ENCODE data around the gene SLC17A7. TPM values are rescaled to one million over a fixed set of nuclear protein-coding genes. Genes with fewer than 3 reads are reported as not detected.

The SLC17A7 gene
- total and polyA plus RNA-seq, 2 donors (not counting 1 experiment from before 2014, with no cell fraction given), result 0.60 to 0.89 TPM

DNA sequence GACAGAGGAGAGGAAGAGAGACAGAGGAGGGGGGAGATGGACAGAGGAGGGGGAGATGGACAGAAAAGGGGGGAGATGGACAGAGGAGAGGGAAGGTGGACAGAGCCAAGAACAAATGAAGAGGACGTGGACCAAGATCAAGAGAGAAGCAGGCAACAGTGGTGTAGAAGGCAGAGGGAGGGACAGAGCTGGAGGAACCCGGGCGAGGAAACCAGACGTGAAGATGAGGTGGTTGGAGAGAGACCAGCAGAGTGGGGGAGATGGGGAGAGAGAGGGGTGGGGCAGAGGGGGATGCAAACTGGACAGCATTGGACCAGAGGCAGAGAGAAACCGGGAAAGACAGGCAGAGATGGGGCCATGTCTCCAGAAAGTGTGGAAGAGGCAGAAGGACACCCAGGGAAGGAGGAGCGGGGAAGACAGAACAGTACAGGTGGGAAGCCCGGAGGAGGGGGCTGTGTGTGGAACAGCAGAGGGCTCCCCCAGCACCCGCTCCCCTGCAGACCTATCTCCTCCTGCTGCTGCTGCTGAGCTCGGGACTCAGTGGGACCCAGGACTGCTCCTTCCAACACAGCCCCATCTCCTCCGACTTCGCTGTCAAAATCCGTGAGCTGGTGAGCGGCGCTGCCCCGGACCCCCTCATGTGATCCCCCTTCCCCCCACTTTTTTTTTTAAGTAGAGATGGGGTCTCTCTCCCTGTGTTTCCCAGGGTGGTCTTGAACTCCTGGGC, 34.0 kb upstream of the SLC17A7 start:
- ChIA-PET POLR2A (interaction anchor here (0.5 to 0.7 kb wide), 3 partner anchors 15 to 33 kb away, joined by 3 to 7 read pairs (median 3); no protein-coding TSS in a partner anchor), CTCF (interaction anchor here (0.9 to 2.1 kb wide), 7 partner anchors 59 to 254 kb away, joined by 3 to 13 read pairs (median 4); no protein-coding TSS in a partner anchor)
- intact Hi-C loops (cut with micrococcal nuclease), result loop anchor here (10.0 kb wide), 1 partner anchor 841 kb away; the partner anchor contains the start of gene DBP
- Histone ChIP-seq H3K27me3 (replicated peaks in 1 of 4; ENCODE audit: control extremely low read depth in 1 of 4, control insufficient read depth in 3 of 4, insufficient read depth in 4 of 4, low read length in 3 of 4) (no peaks in the 10 kb centered on the region), H3K79me2 (ENCODE audit: control insufficient read depth, insufficient read depth, low read length) (peaks cover 29% of the 10 kb centered on the region), H3K4me2 (replicated peaks; ENCODE audit: low read depth, low read length, poor library complexity, severe bottlenecking) (peak overlapping the region; percentile 97), H4K20me1 (ENCODE audit: control insufficient read depth, insufficient read depth, low read length, poor library complexity, severe bottlenecking) (no peaks in the 10 kb centered on the region), H3K27ac (ENCODE audit: low read length in 2 of 2) (peak overlapping the region in 1 of 2 donors; percentile 81), H3K9me3 (ENCODE audit: control extremely low read depth in 1 of 3, control insufficient read depth in 2 of 3, insufficient read depth in 1 of 3, low read length in 2 of 3) (no peaks in the 10 kb centered on the region), H3K36me3 (replicated peaks in 1 of 2; ENCODE audit: control extremely low read depth in 1 of 2, control insufficient read depth in 1 of 2, extremely low read depth in 1 of 2, insufficient read depth in 2 of 2, low read length in 1 of 2) (peaks cover 0 to 6% of the 10 kb centered on the region in 2 experiments), H2AFZ (ENCODE audit: insufficient read depth, low read depth, low read length, poor library complexity, severe bottlenecking) (peak overlapping the region; percentile 86), H3K4me3 (ENCODE audit: control extremely low read depth in 1 of 5, extremely low read depth in 1 of 5, insufficient read depth in 1 of 5, low read depth in 2 of 5, low read length in 4 of 5) (no peak overlapping the region), H3K4me1 (ENCODE audit: control insufficient read depth in 2 of 2, insufficient read depth in 2 of 2, low read length in 2 of 2) (peaks cover 35 to 60% of the 10 kb centered on the region in 2 donors), H3K9ac (ENCODE audit: low read length) (peak overlapping the region; percentile 90)
- no peak for TF ChIP-seq CTCF (IDR thresholded peaks at IDR 0.05)
- no peak for TF ChIP-seq EZH2 (IDR thresholded peaks at IDR 0.05; ENCODE audit: borderline replicate concordance, insufficient read depth, low read depth, low read length, poor library complexity, severe bottlenecking)
- Mint-ChIP-seq H3K9me3 (ENCODE audit: insufficient read depth) (no peaks in the 10 kb centered on the region), H3K27me3 (no peaks in the 10 kb centered on the region), H3K4me1 (peaks cover 48% of the 10 kb centered on the region), H3K27ac (peak overlapping the region; percentile 75), H3K4me3 (peak overlapping the region; percentile 93)
- no peak for ATAC-seq (ENCODE audit: low read depth)
- DNase-seq, result peak; percentile 18
- WGBS (ENCODE audit: insufficient coverage), result 74% methylated on average over 7 of the region's 15 CpGs

- WGBS (ENCODE audit: insufficient coverage), result 6% methylated on average over 11 of the region's 11 CpGs
- H2AFZ ChIP-seq (ENCODE audit: insufficient read depth, low read depth, low read length, poor library complexity, severe bottlenecking), result peak overlapping the region; percentile 86
- ChIA-PET POLR2A (interaction anchor here (0.7 to 1.5 kb wide), 2 partner anchors 16 to 202 kb away, joined by 5 to 7 read pairs; partner anchors contain the start of gene PRMT1), CTCF (interaction anchor here (1.1 to 5.7 kb wide), 6 partner anchors 20 to 206 kb away, joined by 3 to 46 read pairs (median 6); partner anchors contain the start of gene ALDH16A1)
- ATAC-seq (ENCODE audit: low read depth) (no peak), DNase-seq (no peak)
- peaks cover 0 to 6% of the 10 kb centered on the region in 2 experiments for H3K36me3 ChIP-seq (replicated peaks in 1 of 2; ENCODE audit: control extremely low read depth in 1 of 2, control insufficient read depth in 1 of 2, extremely low read depth in 1 of 2, insufficient read depth in 2 of 2, low read length in 1 of 2)
- no peaks in the 10 kb centered on the region for H3K27me3 ChIP-seq (replicated peaks in 1 of 4; ENCODE audit: control extremely low read depth in 1 of 4, control insufficient read depth in 3 of 4, insufficient read depth in 4 of 4, low read length in 3 of 4)
- H3K4me3 ChIP-seq (ENCODE audit: control extremely low read depth in 1 of 5, extremely low read depth in 1 of 5, insufficient read depth in 1 of 5, low read depth in 2 of 5, low read length in 4 of 5), result peak overlapping the region in 4 of 5 experiments; percentile 53 to 98 (median 70)
- Mint-ChIP-seq H3K4me3 (peak overlapping the region; percentile 93), H3K4me1 (peaks cover 55% of the 10 kb centered on the region), H3K9me3 (ENCODE audit: insufficient read depth) (no peaks in the 10 kb centered on the region), H3K27ac (peak overlapping the region; percentile 97), H3K27me3 (no peaks in the 10 kb centered on the region)
- peaks cover 0 to 8% (median 0%) of the 10 kb centered on the region in 3 donors for H3K9me3 ChIP-seq (ENCODE audit: control extremely low read depth in 1 of 3, control insufficient read depth in 2 of 3, insufficient read depth in 1 of 3, low read length in 2 of 3)
- H3K9ac ChIP-seq (ENCODE audit: low read length), result peak overlapping the region; percentile 90
- intact Hi-C loops (cut with micrococcal nuclease), result loop anchor here (1.0 to 10.0 kb wide), 6 partner anchors 13 to 840 kb away; partner anchors contain the start of genes DBP, PIH1D1 and RPL13A
- peak overlapping the region; percentile 97 for H3K4me2 ChIP-seq (replicated peaks; ENCODE audit: low read depth, low read length, poor library complexity, severe bottlenecking)
- TF ChIP-seq CTCF (IDR thresholded peaks at IDR 0.05), result no peak
- no peak for TF ChIP-seq EZH2 (IDR thresholded peaks at IDR 0.05; ENCODE audit: borderline replicate concordance, insufficient read depth, low read depth, low read length, poor library complexity, severe bottlenecking)
- peak overlapping the region; percentile 75 to 81 for H3K27ac ChIP-seq (ENCODE audit: low read length in 2 of 2)
- H4K20me1 ChIP-seq (ENCODE audit: control insufficient read depth, insufficient read depth, low read length, poor library complexity, severe bottlenecking), result no peaks in the 10 kb centered on the region
- peaks cover 43 to 68% of the 10 kb centered on the region in 2 donors for H3K4me1 ChIP-seq (ENCODE audit: control insufficient read depth in 2 of 2, insufficient read depth in 2 of 2, low read length in 2 of 2)
- H3K79me2 ChIP-seq (ENCODE audit: control insufficient read depth, insufficient read depth, low read length), result peaks cover 26% of the 10 kb centered on the region
Measured at GRCh38 chr19:49474542-49474924, 33.2 kb upstream of the SLC17A7 start.
